GM12878 (cell line): ENCODE measurements around the gene RAB25.

Experiments
- ASH2L ChIP-seq: fragments of 300-600, 200-600 bp; sonication (generic); IDR thresholded peaks from 2 replicates; pipeline ENCODE4 v1.6.1; 2017; ENCODE audit warnings: low read depth, mild to moderate bottlenecking, borderline replicate concordance
- GABPA ChIP-seq: IDR thresholded peaks from 2 replicates; pipeline ENCODE4 v1.6.1; 2014; ENCODE audit warnings: antibody characterized with exemption, low read depth, mild to moderate bottlenecking, inconsistent platforms
- PBX3 ChIP-seq: IDR thresholded peaks from 2 replicates; pipeline ENCODE4 v1.6.1; 2011; ENCODE audit warnings: mild to moderate bottlenecking, low read depth, low read length, moderate library complexity; ENCODE audit not compliant: insufficient replicate concordance
- POLR2A ChIP-seq: IDR thresholded peaks from 2 replicates; pipeline ENCODE4 v1.6.1; 2011; ENCODE audit warnings: low read depth, mild to moderate bottlenecking, low read length
- SMC3 ChIP-seq: IDR thresholded peaks from 2 replicates; pipeline ENCODE4 v1.6.1; 2011; ENCODE audit warnings: low read length, improper control_type of control experiment, borderline replicate concordance
- SP1 ChIP-seq: IDR thresholded peaks from one replicate; pipeline ENCODE4 v1.6.1; 2011; ENCODE audit warnings: low read depth, low read length
- SUPT20H ChIP-seq: IDR thresholded peaks from 2 replicates; pipeline ENCODE4 v1.6.1; 2011; ENCODE audit warnings: low read depth, mild to moderate bottlenecking, low read length, moderate library complexity, borderline replicate concordance; ENCODE audit not compliant: control insufficient read depth
- ZNF622 ChIP-seq: fragments of 450-650 bp; IDR thresholded peaks from 2 replicates; pipeline ENCODE4 v1.6.1; 2017; ENCODE audit warnings: mild to moderate bottlenecking, inconsistent platforms

GRCh38 chr1:156060937-156061636, at the start of gene RAB25:
- TF ChIP-seq POLR2A (no peak), ASH2L (no peak), SMC3 (no peak), SUPT20H (no peak), GABPA (no peak), ZNF622 (no peak), SP1 (no peak), PBX3 (no peak)
